Thymus (tissue), 11 donors: ENCODE measurements around the gene DRC3. TPM values are rescaled to one million over a fixed set of nuclear protein-coding genes. Genes with fewer than 3 reads are reported as not detected.

Experiments used
- DNase-seq, 9 donors: peaks; one replicate each; pipeline ENCODE4 v3.0.0-alpha.2; 2013; ENCODE audit warnings: low spot score in 9 of 9, low read depth in 6 of 9, missing footprints in 1 of 9
- H3K27ac ChIP-seq, 2 donors: one replicate each; pipeline ENCODE4 v1.5.1; 2013; ENCODE audit warnings: control low read depth in 1 of 2, low read depth in 1 of 2, low read length in 1 of 2, mild to moderate bottlenecking in 1 of 2, moderate library complexity in 1 of 2
- H3K27me3 ChIP-seq, 2 donors: one replicate each; pipeline ENCODE4 v1.5.1; 2013; ENCODE audit warnings: low read length in 1 of 2; ENCODE audit not compliant: control insufficient read depth in 2 of 2, insufficient read depth in 1 of 2
- H3K36me3 ChIP-seq, 2 donors: one replicate each; pipeline ENCODE4 v1.5.1; 2013; ENCODE audit warnings: low read length in 1 of 2, mild to moderate bottlenecking in 1 of 2, moderate library complexity in 1 of 2; ENCODE audit not compliant: control insufficient read depth in 2 of 2, insufficient read depth in 2 of 2
- H3K4me1 ChIP-seq, 2 donors: one replicate each; pipeline ENCODE4 v1.5.1; 2013; ENCODE audit warnings: low read length in 2 of 2; ENCODE audit not compliant: control insufficient read depth in 2 of 2, insufficient read depth in 2 of 2
- H3K4me3 ChIP-seq, 2 donors: one replicate each; pipeline ENCODE4 v1.5.1; 2013; ENCODE audit warnings: low read length in 2 of 2, control low read depth in 1 of 2, mild to moderate bottlenecking in 1 of 2
- H3K9me3 ChIP-seq, 2 donors: one replicate each; pipeline ENCODE4 v1.5.1; 2013; ENCODE audit warnings: low read length in 1 of 2, mild to moderate bottlenecking in 1 of 2; ENCODE audit not compliant: control insufficient read depth in 2 of 2, insufficient read depth in 1 of 2
- WGBS: extraction: QIAGEN DNeasy Blood & Tissue Kit; methylation state at CpG from one replicate; pipeline ENCODE4 v1.1.7; 2013; 5-methylcytosine and 5-hydroxymethylcytosine counted together
- polyA plus RNA-seq: library from polyadenylated mRNA; stranded (reverse); fragments of 200-250 nt; gene quantifications from one replicate; pipeline ENCODE4 v1.2.3, GENCODE V29; 2013
- total RNA-seq: library from RNA; stranded (reverse); fragments of 120-200 nt; gene quantifications from one replicate; pipeline ENCODE4 v1.2.4, GENCODE V29; 2013
- donor health status: healthy.

The DRC3 gene
- total and polyA plus RNA-seq, 2 donors, result 1.3 to 3.3 TPM

DNA sequence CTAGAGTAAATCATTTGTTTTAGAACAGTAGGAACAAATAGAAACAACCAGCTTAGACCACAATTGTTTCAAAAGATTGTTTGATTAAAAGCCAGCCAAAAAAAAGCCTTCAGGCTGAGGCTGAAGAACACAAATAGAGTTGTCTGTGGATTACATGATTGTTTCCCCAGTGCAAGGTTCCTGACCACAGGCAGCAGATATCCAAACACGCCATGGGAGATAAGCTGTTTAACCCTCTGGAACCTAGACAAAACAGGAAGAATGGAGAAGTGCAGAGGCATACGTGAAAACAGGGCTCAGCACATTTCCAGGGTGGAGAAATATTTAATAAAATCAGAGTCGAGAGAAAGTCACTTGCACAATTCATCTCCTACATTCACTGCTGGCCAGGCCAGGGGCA, 45.3 kb downstream of the DRC3 start:
- H3K27ac ChIP-seq, result no peak overlapping the region
- no peak for DNase-seq
- 90% methylated on average over 3 of the region's 3 CpGs for WGBS

DNA sequence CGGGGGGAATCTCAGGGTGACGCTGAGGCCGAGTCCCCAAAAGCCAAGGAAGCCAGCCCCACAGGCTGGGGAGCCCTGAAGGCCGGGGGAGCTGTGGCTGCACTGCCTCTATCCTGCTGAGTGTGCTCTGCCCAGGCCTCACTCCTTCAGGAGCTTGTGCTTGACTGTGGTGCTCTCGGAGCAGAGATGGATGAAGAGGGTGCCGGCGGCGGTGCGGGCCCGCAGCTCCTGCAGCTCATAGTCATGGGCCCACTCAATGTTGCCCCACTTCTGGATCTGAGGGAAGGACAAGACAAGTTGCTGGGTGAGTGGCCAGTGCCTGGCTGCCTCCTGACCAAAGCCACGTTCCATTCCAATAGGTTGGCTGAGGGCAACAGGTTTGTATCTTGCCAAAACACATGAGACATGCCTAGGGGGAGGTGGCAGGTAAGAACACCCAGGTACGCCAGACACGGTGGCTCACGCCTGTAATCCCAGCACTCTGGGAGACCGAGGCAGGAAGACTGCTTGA, 45.8 kb downstream of the DRC3 start:
- no peak for DNase-seq
- Histone ChIP-seq H3K36me3 (peaks cover 29 to 30% of the 10 kb centered on the region in 2 donors), H3K27me3 (no peaks in the 10 kb centered on the region), H3K4me3 (no peak overlapping the region), H3K9me3 (no peaks in the 10 kb centered on the region), H3K27ac (no peak overlapping the region), H3K4me1 (no peaks in the 10 kb centered on the region)
- 97% methylated on average over 15 of the region's 15 CpGs for WGBS

More for the DNA sequence above, 45.3 kb downstream of the DRC3 start:
- no peak overlapping the region for H3K4me3 ChIP-seq
- H3K36me3 ChIP-seq, result peaks cover 29 to 30% of the 10 kb centered on the region in 2 donors
- no peaks in the 10 kb centered on the region for H3K9me3 ChIP-seq
- H3K27me3 ChIP-seq, result no peaks in the 10 kb centered on the region
- H3K4me1 ChIP-seq, result no peaks in the 10 kb centered on the region

DNA sequence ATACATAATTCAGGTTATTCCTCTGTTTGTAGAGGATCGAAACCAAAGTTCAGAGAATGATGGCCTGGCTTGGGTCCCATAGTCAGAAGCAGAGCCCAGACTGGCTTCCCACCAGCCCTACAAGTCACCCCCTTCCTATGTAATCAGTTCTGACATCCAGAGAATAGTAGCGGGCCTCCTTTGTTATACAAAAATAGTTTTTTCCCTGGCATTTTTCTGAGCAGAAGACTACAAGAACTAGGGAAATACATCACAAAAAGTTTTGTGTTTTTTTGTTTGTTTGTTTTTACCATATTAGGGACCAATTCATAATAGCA, 47.1 kb downstream of the DRC3 start:
- Histone ChIP-seq H3K9me3 (no peaks in the 10 kb centered on the region), H3K27ac (no peak overlapping the region), H3K4me3 (no peak overlapping the region), H3K27me3 (no peaks in the 10 kb centered on the region), H3K36me3 (peaks cover 35 to 37% of the 10 kb centered on the region in 2 donors), H3K4me1 (no peaks in the 10 kb centered on the region)
- no peak for DNase-seq
- WGBS, result 98% methylated on average over 2 of the region's 2 CpGs

DNA sequence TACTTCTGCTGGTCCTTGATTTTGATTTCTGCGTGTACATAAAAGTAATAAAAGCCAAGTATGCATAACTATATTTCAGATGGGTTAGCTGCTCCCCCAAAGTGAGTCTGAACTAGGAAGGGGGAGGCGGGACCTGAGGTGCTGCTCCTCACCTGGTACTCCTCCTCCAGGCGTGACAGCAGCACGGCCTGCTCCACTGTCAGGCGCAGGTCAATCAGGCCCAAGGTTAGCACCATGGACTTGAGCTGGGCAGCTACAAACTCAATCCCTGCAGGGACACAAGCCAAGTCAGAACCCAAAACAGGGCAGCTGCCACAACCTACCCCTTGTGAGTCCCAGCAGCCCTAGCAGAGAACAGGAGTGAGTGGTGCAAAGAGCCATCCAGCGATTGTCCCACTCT, 48.3 kb downstream of the DRC3 start:
- H3K9me3 ChIP-seq, result no peaks in the 10 kb centered on the region
- WGBS, result 98% methylated on average over 6 of the region's 6 CpGs
- H3K36me3 ChIP-seq, result peaks cover 32 to 37% of the 10 kb centered on the region in 2 donors
- peaks cover 0 to 2% of the 10 kb centered on the region in 2 donors for H3K4me1 ChIP-seq
- H3K27ac ChIP-seq, result no peak overlapping the region
- H3K4me3 ChIP-seq, result no peak overlapping the region
- no peak for DNase-seq
- no peaks in the 10 kb centered on the region for H3K27me3 ChIP-seq

DNA sequence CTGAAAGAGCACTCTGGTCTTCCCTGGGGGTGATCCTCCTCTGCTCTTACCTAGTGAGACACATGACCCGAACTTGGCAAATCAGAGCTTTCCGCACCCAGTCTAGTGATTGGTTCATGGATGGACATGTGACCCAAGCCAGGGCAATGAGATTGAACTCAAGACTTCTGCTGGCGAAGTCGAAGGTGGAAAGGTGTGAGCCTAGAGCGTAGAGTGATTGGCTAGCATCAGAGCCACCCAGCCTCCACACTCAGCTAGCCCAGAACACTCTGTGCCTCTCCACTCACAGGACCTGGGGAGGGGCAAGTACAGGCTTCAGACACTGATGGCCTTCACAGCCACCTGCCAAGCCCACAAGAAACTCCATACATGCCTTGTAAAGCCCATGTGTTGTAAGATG, 48.7 kb downstream of the DRC3 start:
- no peak for DNase-seq
- H3K4me3 ChIP-seq, result no peak overlapping the region
- H3K9me3 ChIP-seq, result no peaks in the 10 kb centered on the region
- H3K36me3 ChIP-seq, result peaks cover 34 to 41% of the 10 kb centered on the region in 2 donors
- no peak overlapping the region for H3K27ac ChIP-seq
- WGBS, result over 99% methylated on average over 5 of the region's 5 CpGs
- H3K4me1 ChIP-seq, result peaks cover 0 to 2% of the 10 kb centered on the region in 2 donors
- H3K27me3 ChIP-seq, result no peaks in the 10 kb centered on the region

DNA sequence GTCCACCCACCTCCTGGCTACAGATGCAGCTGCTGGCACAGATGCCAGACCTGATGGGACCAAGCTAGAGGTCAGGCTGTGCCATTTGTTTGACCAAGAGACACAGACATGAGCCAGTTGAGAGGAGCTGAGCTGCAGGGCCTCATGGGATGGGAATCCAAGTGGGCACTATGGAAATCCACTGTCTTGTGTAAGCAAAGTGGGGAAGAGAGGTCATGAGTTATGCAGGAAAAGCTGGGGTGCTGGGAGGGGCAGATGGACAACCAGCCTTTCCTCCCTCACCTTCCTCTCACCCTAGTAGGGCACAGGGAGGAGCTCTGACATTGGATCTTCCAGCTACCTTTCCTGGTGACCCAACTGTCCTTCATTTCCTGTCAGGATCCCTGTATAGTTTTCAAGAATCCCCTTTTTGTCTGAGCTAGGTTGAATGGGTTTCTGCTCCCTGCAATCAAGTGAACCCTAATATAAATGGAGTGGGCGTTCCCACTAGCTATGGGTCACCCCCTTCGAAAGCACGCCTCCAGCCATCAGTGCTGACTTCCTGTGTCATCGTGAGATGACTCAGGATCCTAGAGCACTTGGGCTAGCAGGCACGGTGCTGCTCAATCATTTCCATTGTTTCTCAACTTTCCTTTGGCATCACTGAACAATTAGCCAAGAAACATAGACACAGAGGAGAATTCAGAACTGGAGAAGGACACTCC, 52.7 kb downstream of the DRC3 start:
- Histone ChIP-seq H3K9me3 (no peaks in the 10 kb centered on the region), H3K27me3 (no peaks in the 10 kb centered on the region), H3K4me1 (peaks cover 0 to 2% of the 10 kb centered on the region in 2 donors), H3K4me3 (no peak overlapping the region), H3K27ac (no peak overlapping the region), H3K36me3 (peaks cover 34 to 45% of the 10 kb centered on the region in 2 donors)
- 92% methylated on average over 5 of the region's 5 CpGs for WGBS
- DNase-seq, result no peak

DNA sequence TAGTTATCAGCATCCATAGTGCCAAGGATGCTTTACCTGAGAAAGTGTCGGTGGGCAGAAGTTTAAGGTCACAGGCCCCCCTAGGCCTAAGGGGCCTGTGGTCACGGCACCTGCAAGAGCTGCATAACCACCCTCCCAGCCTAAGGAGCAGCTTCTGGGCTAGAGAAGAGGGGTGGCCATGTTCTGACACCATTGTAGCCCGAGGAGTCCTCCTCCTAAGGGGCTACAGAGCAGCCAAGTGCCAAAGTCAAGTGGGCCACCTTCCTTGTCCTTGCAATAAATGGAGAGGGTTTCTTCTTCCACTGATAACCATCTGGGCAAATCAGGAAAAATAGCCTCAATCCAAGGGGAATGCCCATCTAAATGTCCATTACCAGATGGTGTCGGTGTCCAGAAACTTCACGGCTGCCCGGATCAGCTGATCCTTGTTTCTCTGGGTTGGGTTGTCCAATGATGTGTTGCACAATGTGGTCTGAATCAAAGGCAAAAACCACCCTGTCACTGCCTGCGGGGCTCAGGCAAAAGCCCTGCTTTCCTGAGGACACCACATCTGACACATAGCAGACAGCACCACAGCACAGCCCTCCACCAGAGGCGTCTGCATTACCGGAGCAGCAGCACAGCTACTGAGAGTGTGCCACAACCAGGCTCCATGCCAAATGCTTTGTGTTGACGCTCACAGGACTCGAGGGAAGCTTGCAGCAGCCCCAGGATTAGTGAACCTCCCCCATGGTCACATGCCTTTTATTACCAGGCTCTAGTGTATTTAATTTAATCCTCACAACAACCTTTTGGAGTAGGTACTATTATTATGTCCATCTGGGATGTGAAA, 53.5 kb downstream of the DRC3 start:
- Histone ChIP-seq H3K27ac (no peak overlapping the region), H3K9me3 (no peaks in the 10 kb centered on the region), H3K36me3 (peaks cover 32 to 39% of the 10 kb centered on the region in 2 donors), H3K27me3 (no peaks in the 10 kb centered on the region), H3K4me3 (no peak overlapping the region), H3K4me1 (peaks cover 0 to 2% of the 10 kb centered on the region in 2 donors)
- WGBS, result 74% methylated on average over 11 of the region's 11 CpGs
- peak in 1 of 9 donors; percentile 20 for DNase-seq

DNA sequence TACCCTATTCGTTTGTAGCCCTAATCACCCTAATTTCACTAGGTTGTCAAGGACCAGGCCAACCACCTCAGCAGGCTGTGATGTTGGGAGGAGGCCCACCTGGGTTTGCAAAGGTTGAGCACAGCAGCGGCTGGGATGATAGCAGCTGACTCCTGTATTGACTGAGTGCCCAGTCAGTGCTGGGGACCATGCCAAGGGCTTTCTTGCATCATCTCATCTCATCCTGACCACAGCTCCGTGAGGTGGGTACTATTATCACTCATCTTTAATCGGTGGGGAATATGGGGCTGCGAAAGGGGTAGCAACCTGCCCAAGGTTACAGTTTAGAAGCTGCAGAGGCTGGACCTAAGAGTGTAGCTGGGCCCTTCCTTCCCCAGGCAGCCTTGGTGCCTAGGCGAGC, 54.6 kb downstream of the DRC3 start:
- no peak for DNase-seq
- H3K9me3 ChIP-seq, result no peaks in the 10 kb centered on the region
- H3K27ac ChIP-seq, result no peak overlapping the region
- peaks cover 0 to 2% of the 10 kb centered on the region in 2 donors for H3K4me1 ChIP-seq
- H3K4me3 ChIP-seq, result no peak overlapping the region
- H3K36me3 ChIP-seq, result peaks cover 25 to 28% of the 10 kb centered on the region in 2 donors
- WGBS, result 90% methylated on average over 6 of the region's 6 CpGs
- no peaks in the 10 kb centered on the region for H3K27me3 ChIP-seq
